GM23338 (cell line): ENCODE results near the gene IGF1R. TPM values are rescaled to one million over a fixed set of nuclear protein-coding genes. Genes with fewer than 3 reads are reported as not detected.

ENCODE experiments used
- ATAC-seq: fragments of 200-7000 bp; cut with Tn5 transposase; 3 replicates; pipeline ENCODE4 v1.9.1; 2020
- DNase-seq: peaks from one replicate; pipeline ENCODE4 v3.0.0-alpha.2; 2015; ENCODE audit warnings: low spot score
- H2AFZ ChIP-seq: fragments of 200-600 bp; sonication (generic); 2 replicates; pipeline ENCODE4 v1.8.0; 2016; ENCODE audit warnings: antibody characterized with exemption, mild to moderate bottlenecking, moderate library complexity
- H3F3A ChIP-seq: fragments of 200-600 bp; sonication (generic); replicated peaks from 2 replicates; pipeline ENCODE4 v1.8.0; 2017; ENCODE audit warnings: antibody characterized with exemption, mixed run types, low read depth
- H3K27ac ChIP-seq: fragments of 200-600 bp; sonication (generic); 2 replicates; pipeline ENCODE4 v1.6.1; 2016; ENCODE audit warnings: low read depth
- H3K27me3 ChIP-seq: fragments of 200-600 bp; sonication (generic); 2 replicates; pipeline ENCODE4 v1.8.0; 2016; ENCODE audit warnings: mild to moderate bottlenecking, mixed run types, moderate library complexity; ENCODE audit not compliant: insufficient read depth
- H3K36me3 ChIP-seq: fragments of 200-600 bp; sonication (generic); 2 replicates; pipeline ENCODE4 v1.8.0; 2016; ENCODE audit warnings: mild to moderate bottlenecking; ENCODE audit not compliant: insufficient read depth
- H3K4me1 ChIP-seq: fragments of 200-600 bp; sonication (generic); 2 replicates; pipeline ENCODE4 v1.8.0; 2016; ENCODE audit warnings: mild to moderate bottlenecking, moderate library complexity; ENCODE audit not compliant: insufficient read depth
- H3K4me2 ChIP-seq: fragments of 200-600 bp; sonication (generic); 2 replicates; pipeline ENCODE4 v1.7.1; 2017; ENCODE audit warnings: mixed run types
- H3K4me3 ChIP-seq: fragments of 200-600 bp; sonication (generic); 2 replicates; pipeline ENCODE4 v1.6.1; 2016; ENCODE audit warnings: mixed run types
- H3K79me2 ChIP-seq: fragments of 200-600 bp; sonication (generic); replicated peaks from 2 replicates; pipeline ENCODE4 v1.8.0; 2017; ENCODE audit warnings: mild to moderate bottlenecking; ENCODE audit not compliant: insufficient read depth
- H3K9me2 ChIP-seq: fragments of 200-600 bp; sonication (generic); 2 replicates; pipeline ENCODE4 v1.8.0; 2017; ENCODE audit not compliant: insufficient read depth
- H4K20me1 ChIP-seq: fragments of 200-600 bp; sonication (generic); replicated peaks from 2 replicates; pipeline ENCODE4 v1.8.0; 2017; ENCODE audit warnings: mild to moderate bottlenecking; ENCODE audit not compliant: insufficient read depth
- H3K27ac Mint-ChIP-seq: 2 replicates; pipeline ENCODE4 v1.8.0; 2020; ENCODE audit warnings: inconsistent platforms, mild to moderate bottlenecking, moderate library complexity, mixed read lengths
- H3K27me3 Mint-ChIP-seq: 3 replicates; pipeline ENCODE4 v1.8.0; 2022; ENCODE audit warnings: low read depth, mild to moderate bottlenecking, moderate library complexity, mixed read lengths, inconsistent platforms; ENCODE audit not compliant: insufficient read depth, poor library complexity
- H3K36me3 Mint-ChIP-seq: 3 replicates; pipeline ENCODE4 v1.8.0; 2021; ENCODE audit warnings: low read depth, mild to moderate bottlenecking, inconsistent platforms, moderate library complexity, mixed read lengths
- H3K4me1 Mint-ChIP-seq: 3 replicates; pipeline ENCODE4 v1.8.0; 2020; ENCODE audit warnings: mild to moderate bottlenecking, inconsistent platforms, mixed read lengths
- H3K4me3 Mint-ChIP-seq: 3 replicates; pipeline ENCODE4 v1.8.0; 2021; ENCODE audit warnings: moderate library complexity, mild to moderate bottlenecking, inconsistent platforms, mixed read lengths
- H3K9me3 Mint-ChIP-seq: 3 replicates; pipeline ENCODE4 v1.8.0; 2020; ENCODE audit warnings: moderate library complexity, mild to moderate bottlenecking, inconsistent platforms, mixed read lengths
- CREB1 ChIP-seq: fragments of 250-450 bp; sonication (Bioruptor Pico); IDR thresholded peaks from 2 replicates; pipeline ENCODE4 v1.5.0; 2020; ENCODE audit warnings: low read depth, mild to moderate bottlenecking, moderate library complexity
- CTCF ChIP-seq, 2 experiments: fragments of 200-600 bp in 1 of 2; sonication (generic) in 1 of 2; conservative IDR thresholded peaks; 2 replicates each; pipeline versions ENCODE4 v1.5.1 to v1.6.1; 2016 to 2017; ENCODE audit warnings: antibody characterized with exemption in 2 of 2, low read depth in 2 of 2, mild to moderate bottlenecking in 2 of 2, moderate library complexity in 1 of 2
- ETS1 ChIP-seq: IDR thresholded peaks from 2 replicates; pipeline ENCODE4 v1.6.1; 2016; ENCODE audit warnings: antibody characterized with exemption
- EZH2 ChIP-seq: fragments of 200-600 bp; sonication (generic); IDR thresholded peaks from one replicate; pipeline ENCODE4 v1.8.0; 2017; ENCODE audit warnings: antibody characterized with exemption, mild to moderate bottlenecking, low read depth; ENCODE audit not compliant: unreplicated experiment
- EZH2phosphoT487 ChIP-seq: fragments of 200-600 bp; sonication (generic); IDR thresholded peaks from one replicate; pipeline ENCODE4 v1.8.1; 2018; ENCODE audit warnings: antibody characterized with exemption; ENCODE audit not compliant: unreplicated experiment
- JUNB ChIP-seq: IDR thresholded peaks from one replicate; pipeline ENCODE4 v1.6.1; 2016; ENCODE audit warnings: antibody characterized with exemption; ENCODE audit not compliant: unreplicated experiment
- NANOG ChIP-seq: IDR thresholded peaks from 2 replicates; pipeline ENCODE4 v1.6.1; 2016; ENCODE audit warnings: antibody characterized with exemption, borderline replicate concordance
- POLR2AphosphoS5 ChIP-seq: IDR thresholded peaks from 2 replicates; pipeline ENCODE4 v1.6.1; 2016; ENCODE audit warnings: antibody characterized with exemption, low read depth
- STAT1 ChIP-seq: IDR thresholded peaks from one replicate; pipeline ENCODE4 v1.6.1; 2016; ENCODE audit warnings: antibody characterized with exemption; ENCODE audit not compliant: unreplicated experiment
- ZNF114 ChIP-seq: fragments of 250-450 bp; sonication (Bioruptor Pico); IDR thresholded peaks from 2 replicates; pipeline ENCODE4 v1.5.0; 2020; ENCODE audit warnings: mild to moderate bottlenecking, moderate library complexity
- ZNF331 ChIP-seq: fragments of 250-450 bp; sonication (Bioruptor Pico); IDR thresholded peaks from 2 replicates; pipeline ENCODE4 v1.5.0; 2020; ENCODE audit warnings: low read depth, mild to moderate bottlenecking, moderate library complexity
- ZNF462 ChIP-seq: fragments of 250-450 bp; sonication (Bioruptor Pico); IDR thresholded peaks from 2 replicates; pipeline ENCODE4 v1.5.0; 2020; ENCODE audit warnings: mild to moderate bottlenecking, moderate library complexity
- polyA plus RNA-seq: library from polyadenylated mRNA; unstranded; fragments of >200 nt; fragmentation: Nextera tagmentation; extraction: Ambion mirVana; gene quantifications from 2 replicates; pipeline ENCODE4 v1.2.1, GENCODE V29; 2016
- total RNA-seq: library from RNA; depleted of rRNA; stranded (reverse); fragments of >200 nt; shearing (Covaris generic); gene quantifications from 2 replicates; pipeline ENCODE4 v1.2.3, GENCODE V29; 2014

IGF1R gene
- total and polyA plus RNA-seq, 2 experiments from 2014 or later = 20.4 to 92.2 TPM

GRCh38 chr15:98981851-98982722 is 333.7 kb downstream of the IGF1R start:
- no peaks in the 10 kb centered on the region for H3K36me3 ChIP-seq
- no peaks in the 10 kb centered on the region for H4K20me1 ChIP-seq
- H2AFZ ChIP-seq = no peak overlapping the region
- H3K79me2 ChIP-seq = no peaks in the 10 kb centered on the region
- no peaks in the 10 kb centered on the region for H3F3A ChIP-seq
- H3K27me3 Mint-ChIP-seq = peaks cover 15% of the 10 kb centered on the region
- H3K27ac Mint-ChIP-seq = no peak overlapping the region
- H3K27ac ChIP-seq = no peak overlapping the region
- H3K27me3 ChIP-seq = no peaks in the 10 kb centered on the region
- no peak for TF ChIP-seq STAT1
- no peak for TF ChIP-seq CTCF (conservative IDR thresholded peaks at IDR 0.05; ENCODE audit: low read depth in 2 of 2)
- TF ChIP-seq ZNF114 (CRISPR knock-in tag) = no peak
- no peak for TF ChIP-seq EZH2phosphoT487
- no peak for TF ChIP-seq ETS1
- no peak for TF ChIP-seq ZNF331
- no peak for TF ChIP-seq POLR2AphosphoS5
- no peak for TF ChIP-seq CREB1 (CRISPR knock-in tag)
- TF ChIP-seq NANOG = no peak
- TF ChIP-seq EZH2 = no peak
- peaks cover 10% of the 10 kb centered on the region for H3K36me3 Mint-ChIP-seq
- peaks cover 25% of the 10 kb centered on the region for H3K9me3 Mint-ChIP-seq
- H3K4me1 ChIP-seq = no peaks in the 10 kb centered on the region
- no peaks in the 10 kb centered on the region for H3K4me1 Mint-ChIP-seq
- H3K4me3 ChIP-seq = no peak overlapping the region
- ATAC-seq (no peak), DNase-seq (no peak)
- H3K4me2 ChIP-seq = no peak overlapping the region
- H3K9me2 ChIP-seq = no peaks in the 10 kb centered on the region
- no peak overlapping the region for H3K4me3 Mint-ChIP-seq

- no peak for DNase-seq
- H2AFZ ChIP-seq = no peak overlapping the region
- TF ChIP-seq ZNF331 (no peak), POLR2AphosphoS5 (no peak), JUNB (no peak), CREB1 (CRISPR knock-in tag) (no peak), ZNF462 (no peak), EZH2phosphoT487 (no peak), NANOG (no peak)
Measured at GRCh38 chr15:98983334-98983733, 335.0 kb downstream of the IGF1R start.

More at GRCh38 chr15:98983334-98983733, 335.0 kb downstream of the IGF1R start:
- Mint-ChIP-seq H3K27me3 (peaks cover 15% of the 10 kb centered on the region), H3K4me1 (no peaks in the 10 kb centered on the region), H3K9me3 (peaks cover 31% of the 10 kb centered on the region), H3K4me3 (no peak overlapping the region), H3K36me3 (peaks cover 10% of the 10 kb centered on the region), H3K27ac (no peak overlapping the region)
- H3K27me3 ChIP-seq = no peaks in the 10 kb centered on the region
- no peaks in the 10 kb centered on the region for H4K20me1 ChIP-seq
- no peaks in the 10 kb centered on the region for H3K36me3 ChIP-seq
- H3K4me3 ChIP-seq = no peak overlapping the region
- no peaks in the 10 kb centered on the region for H3K9me2 ChIP-seq
- no peak overlapping the region for H3K27ac ChIP-seq
- H3K4me1 ChIP-seq = no peaks in the 10 kb centered on the region
- no peaks in the 10 kb centered on the region for H3K79me2 ChIP-seq
- no peak for ATAC-seq
- H3F3A ChIP-seq = no peaks in the 10 kb centered on the region
- H3K4me2 ChIP-seq = no peak overlapping the region
